IMR-90 (cell line): ENCODE data around the gene CDA. TPM values are rescaled to one million over a fixed set of nuclear protein-coding genes. Genes with fewer than 3 reads are reported as not detected.

Experiments
- ATAC-seq: fragments of 200-7000 bp; cut with Tn5 transposase; 2 replicates; pipeline ENCODE4 v1.9.1; 2020; ENCODE audit warnings: low read depth, mild to moderate bottlenecking, moderate library complexity
- BruUV-seq: library from RNA; stranded (reverse); fragments of 400-500 nt; replicated peaks from 2 replicates; lab custom pipeline; 2021; lab: Mats Ljungman, UMichigan
- CTCF ChIA-PET: fragments of 300-600 bp; formaldehyde crosslinking; extraction: SDS; loops from one replicate; lab custom pipeline; 2021; ENCODE audit warnings: antibody characterized with exemption; lab: Yijun Ruan, JAX
- POLR2A ChIA-PET: fragments of 300-600 bp; sonication (Branson Sonifier 250); formaldehyde crosslinking; loops from one replicate; lab custom pipeline; 2022; ENCODE audit warnings: antibody characterized with exemption; ENCODE audit not compliant: unreplicated experiment; lab: Charles Lee
- DNase-seq: peaks from one replicate; pipeline ENCODE4 v3.0.0; 2013
- H2AFZ ChIP-seq: replicated peaks from 2 replicates; pipeline ENCODE3; 2013; ENCODE audit warnings: low read length, mild to moderate bottlenecking; ENCODE audit not compliant: poor library complexity
- H2AK5ac ChIP-seq: 2 replicates; pipeline ENCODE4 v1.6.1; 2013; ENCODE audit warnings: low read depth, low read length, inconsistent platforms
- H2AK9ac ChIP-seq: replicated peaks from 2 replicates; pipeline ENCODE3; 2013; ENCODE audit warnings: mild to moderate bottlenecking, low read depth, low read length, moderate library complexity; ENCODE audit not compliant: poor library complexity
- H2BK120ac ChIP-seq: 2 replicates; pipeline ENCODE4 v1.6.1; 2013; ENCODE audit warnings: low read depth, low read length, inconsistent platforms
- H2BK15ac ChIP-seq: 3 replicates; pipeline ENCODE4 v1.6.1; 2013; ENCODE audit warnings: low read depth, low read length, inconsistent platforms
- H2BK20ac ChIP-seq: 2 replicates; pipeline ENCODE4 v1.6.1; 2013; ENCODE audit warnings: low read depth, mild to moderate bottlenecking, inconsistent platforms, low read length, moderate library complexity
- H2BK5ac ChIP-seq: 2 replicates; pipeline ENCODE4 v1.6.1; 2013; ENCODE audit warnings: mild to moderate bottlenecking, low read depth, low read length, inconsistent platforms; ENCODE audit not compliant: poor library complexity, severe bottlenecking
- H3K14ac ChIP-seq: replicated peaks from 2 replicates; pipeline ENCODE4 v1.6.1; 2013; ENCODE audit warnings: low read depth, low read length, inconsistent platforms
- H3K18ac ChIP-seq: 2 replicates; pipeline ENCODE4 v1.6.1; 2013; ENCODE audit warnings: low read depth, low read length, control low read depth
- H3K23ac ChIP-seq: 2 replicates; pipeline ENCODE4 v1.6.1; 2013; ENCODE audit warnings: low read depth, low read length, inconsistent platforms
- H3K27ac ChIP-seq: 2 replicates; pipeline ENCODE4 v1.5.1; 2013; ENCODE audit warnings: mild to moderate bottlenecking, control low read depth, low read length; ENCODE audit not compliant: insufficient read depth
- H3K27me3 ChIP-seq: 2 replicates; pipeline ENCODE4 v1.6.1; 2013; ENCODE audit warnings: low read length; ENCODE audit not compliant: control insufficient read depth, insufficient read depth
- H3K36me3 ChIP-seq: 2 replicates; pipeline ENCODE4 v1.6.1; 2013; ENCODE audit warnings: low read length, mixed read lengths; ENCODE audit not compliant: control insufficient read depth, insufficient read depth
- H3K4ac ChIP-seq: 2 replicates; pipeline ENCODE4 v1.6.1; 2013; ENCODE audit warnings: low read depth, low read length, inconsistent platforms
- H3K4me1 ChIP-seq: 2 replicates; pipeline ENCODE4 v1.6.1; 2013; ENCODE audit warnings: low read length, mixed read lengths; ENCODE audit not compliant: control insufficient read depth, insufficient read depth
- H3K4me2 ChIP-seq: 2 replicates; pipeline ENCODE4 v1.6.1; 2013; ENCODE audit warnings: low read depth, mild to moderate bottlenecking, control low read depth, low read length, moderate library complexity
- H3K4me3 ChIP-seq: 2 replicates; pipeline ENCODE4 v1.5.1; 2013; ENCODE audit warnings: low read depth, mild to moderate bottlenecking, control low read depth, low read length, moderate library complexity; ENCODE audit not compliant: insufficient read depth
- H3K56ac ChIP-seq: 2 replicates; pipeline ENCODE4 v1.6.1; 2013; ENCODE audit warnings: low read length, inconsistent platforms; ENCODE audit not compliant: insufficient read depth; ENCODE audit errors: extremely low read depth
- H3K79me1 ChIP-seq, 2 experiments: 2 replicates each; pipeline ENCODE4 v1.6.1; 2013; ENCODE audit warnings: low read length in 2 of 2, inconsistent platforms in 1 of 2, low read depth in 1 of 2
- H3K9ac ChIP-seq: 2 replicates; pipeline ENCODE4 v1.6.1; 2013; ENCODE audit warnings: low read depth, low read length, control low read depth
- H3K9me1 ChIP-seq: 2 replicates; pipeline ENCODE4 v1.6.1; 2013; ENCODE audit warnings: low read length, inconsistent platforms; ENCODE audit not compliant: insufficient read depth
- H3K9me3 ChIP-seq: 2 replicates; pipeline ENCODE4 v1.6.1; 2013; ENCODE audit warnings: low read length; ENCODE audit not compliant: control insufficient read depth, insufficient read depth
- H4K20me1 ChIP-seq: 2 replicates; pipeline ENCODE4 v1.6.1; 2013; ENCODE audit warnings: low read length, inconsistent platforms; ENCODE audit not compliant: insufficient read depth
- H4K5ac ChIP-seq: 2 replicates; pipeline ENCODE4 v1.6.1; 2013; ENCODE audit warnings: mild to moderate bottlenecking, low read depth, low read length, control low read depth
- H4K8ac ChIP-seq, 2 experiments: 2 replicates each; pipeline ENCODE4 v1.6.1; 2013; ENCODE audit warnings: low read depth in 2 of 2, low read length in 2 of 2, control low read depth in 1 of 2, inconsistent platforms in 1 of 2
- H4K91ac ChIP-seq: 2 replicates; pipeline ENCODE4 v1.6.1; 2013; ENCODE audit warnings: low read depth, low read length, inconsistent platforms; ENCODE audit not compliant: insufficient read depth
- WGBS, 2 experiments: methylation state at CpG; one replicate each; pipeline versions ENCODE4 v1.1.5 to v1.1.7; 2013; ENCODE audit warnings: missing lambda C conversion rate in 2 of 2; ENCODE audit not compliant: insufficient read length in 1 of 2; ENCODE audit errors: extremely low coverage in 2 of 2; 5-methylcytosine and 5-hydroxymethylcytosine counted together
- dilution Hi-C: fragments of 300-500 bp; cut with HindIII; formaldehyde crosslinking; loops from one replicate; pipeline ENCODE4 v1.14.3; 2018; ENCODE audit warnings: low sequenced_read_pairs; ENCODE audit not compliant: unreplicated experiment
- in situ Hi-C: fragments of 300-500 bp; cut with MboI; formaldehyde crosslinking; loops from 3 replicates; pipeline ENCODE4 v1.14.3; 2019; ENCODE audit warnings: low sequenced_read_pairs, inconsistent platforms, mixed read lengths
- intact Hi-C: fragments of 100-400 bp; cut with micrococcal nuclease; formaldehyde crosslinking; loops from 2 replicates; pipeline ENCODE4 v1.10.0; 2022
- polyA plus RNA-seq, 3 experiments: library from polyadenylated mRNA; depleted of rRNA; stranded (reverse); fragments of >200 nt; gene quantifications; 2 replicates each; pipeline ENCODE4 v1.2.3, GENCODE V29; 2012; ENCODE audit warnings: low replicate concordance in 1 of 3
- total RNA-seq: library from RNA; depleted of rRNA; stranded (reverse); fragments of >200 nt; gene quantifications from 2 replicates; pipeline ENCODE4 v1.2.3, GENCODE V29; 2012
- TF ChIP-seq, protein P1 (sequence below): fragments of 150-350 bp; IDR thresholded peaks from 2 replicates; pipeline ENCODE4 v1.6.1; 2017; ENCODE audit warnings: mild to moderate bottlenecking, antibody characterized with exemption, low read length, low read depth

The CDA gene
- total and polyA plus RNA-seq, 2 of the 4 experiments (the other 2 are of a cell fraction): 0.90 to 9.4 TPM

DNA sequence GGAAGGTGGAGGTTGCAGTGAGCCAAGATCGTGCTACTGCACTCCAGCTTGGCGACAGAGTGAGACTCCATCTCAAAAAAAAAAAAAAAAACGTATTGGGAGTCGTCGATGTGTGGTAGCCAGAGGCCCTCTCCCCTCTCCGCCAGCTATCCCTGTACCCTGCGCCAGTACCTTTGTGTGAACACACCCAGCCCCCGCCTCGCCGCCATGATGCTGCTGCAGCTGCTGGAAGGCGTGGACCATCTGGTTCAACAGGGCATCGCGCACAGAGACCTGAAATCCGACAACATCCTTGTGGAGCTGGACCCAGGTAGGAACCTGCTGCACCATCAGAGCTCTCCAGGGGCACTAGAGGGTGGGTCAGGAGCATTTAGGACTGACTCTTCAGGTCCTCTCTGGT lies 56.5 kb downstream of the CDA start:
- no peak overlapping the region for H3K27ac ChIP-seq
- no peak overlapping the region for H3K23ac ChIP-seq
- H2AK9ac ChIP-seq: no peak overlapping the region
- TF ChIP-seq, protein P1, sequence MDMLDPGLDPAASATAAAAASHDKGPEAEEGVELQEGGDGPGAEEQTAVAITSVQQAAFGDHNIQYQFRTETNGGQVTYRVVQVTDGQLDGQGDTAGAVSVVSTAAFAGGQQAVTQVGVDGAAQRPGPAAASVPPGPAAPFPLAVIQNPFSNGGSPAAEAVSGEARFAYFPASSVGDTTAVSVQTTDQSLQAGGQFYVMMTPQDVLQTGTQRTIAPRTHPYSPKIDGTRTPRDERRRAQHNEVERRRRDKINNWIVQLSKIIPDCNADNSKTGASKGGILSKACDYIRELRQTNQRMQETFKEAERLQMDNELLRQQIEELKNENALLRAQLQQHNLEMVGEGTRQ: no peak
- ATAC-seq: no peak
- H2BK120ac ChIP-seq: no peak overlapping the region
- no peaks in the 10 kb centered on the region for H3K9me3 ChIP-seq
- dilution Hi-C loops: no loop called here
- H3K18ac ChIP-seq: no peak overlapping the region
- H4K91ac ChIP-seq: no peak overlapping the region
- CTCF ChIA-PET: no interaction called here
- no peak overlapping the region for H3K9ac ChIP-seq
- H3K27me3 ChIP-seq: no peaks in the 10 kb centered on the region
- 94% methylated on average over 3 of the region's 14 CpGs; no CpG with 5 or more reads in 1 of the 2 experiments for WGBS, 2 experiments
- H2AFZ ChIP-seq: no peak overlapping the region
- intact Hi-C loops: no loop called here
- H2BK5ac ChIP-seq: no peak overlapping the region
- H3K4me2 ChIP-seq: no peak overlapping the region
- H2BK15ac ChIP-seq: no peak overlapping the region
- no peak overlapping the region for H3K56ac ChIP-seq
- in situ Hi-C loops: loop anchor here (25.0 kb wide), 1 partner anchor 433 kb away; no protein-coding TSS in a partner anchor
- DNase-seq: no peak
- H3K4me1 ChIP-seq: no peaks in the 10 kb centered on the region
- H2BK20ac ChIP-seq: no peak overlapping the region
- no peak overlapping the region for H3K14ac ChIP-seq
- POLR2A ChIA-PET: no interaction called here
- no peaks in the 10 kb centered on the region; the same call in 1 of the 2 replicates for H4K20me1 ChIP-seq
- no TSS peak for BruUV-seq
- no peak overlapping the region for H4K8ac ChIP-seq
- no peaks in the 10 kb centered on the region for H3K9me1 ChIP-seq
- H2AK5ac ChIP-seq: no peak overlapping the region
- H3K36me3 ChIP-seq: peaks cover 52% of the 10 kb centered on the region
- H3K4ac ChIP-seq: no peak overlapping the region
- no peak overlapping the region for H4K5ac ChIP-seq
- no peaks in the 10 kb centered on the region; a peak in 1 of 4 replicates for H3K79me1 ChIP-seq
- no peak overlapping the region for H3K4me3 ChIP-seq
